GM12873 (cell line): Measurements from ENCODE around the gene ZNF516.

Source experiments
- CTCF ChIP-seq: IDR thresholded peaks from 2 replicates; pipeline ENCODE4 v1.5.1; 2012; ENCODE audit warnings: low read depth, mild to moderate bottlenecking, moderate library complexity, low read length, control low read depth; ENCODE audit not compliant: insufficient read depth; ENCODE audit errors: missing control alignments

ZNF516 gene

GRCh38 chr18:76463872-76464271 is 31.2 kb downstream of the ZNF516 start:
- no peak for TF ChIP-seq CTCF

- TF ChIP-seq CTCF: no peak
These were observed 31.7 kb downstream of the ZNF516 start for GRCh38 chr18:76463358-76463757.

GRCh38 chr18:76462326-76462694 is 32.7 kb downstream of the ZNF516 start:
- TF ChIP-seq CTCF: no peak

- no peak for TF ChIP-seq CTCF
These were observed 33.2 kb downstream of the ZNF516 start for GRCh38 chr18:76461692-76462325.

- TF ChIP-seq CTCF: no peak
These were observed 33.9 kb downstream of the ZNF516 start for GRCh38 chr18:76461148-76461547.

- no peak for TF ChIP-seq CTCF
These were observed 34.6 kb downstream of the ZNF516 start for GRCh38 chr18:76460482-76460881.

- TF ChIP-seq CTCF: no peak
These were observed 35.2 kb downstream of the ZNF516 start for GRCh38 chr18:76459687-76460350.

- TF ChIP-seq CTCF: no peak
These were observed 35.7 kb downstream of the ZNF516 start for GRCh38 chr18:76459312-76459686.
